Astrocyte (in vitro differentiated cells and primary cell): ENCODE data around the gene XYLT1. TPM values are rescaled to one million over a fixed set of nuclear protein-coding genes. Genes with fewer than 3 reads are reported as not detected.

ENCODE experiments used
- DNase-seq: peaks from one replicate; pipeline ENCODE4 v3.0.0-alpha.2; 2010; ENCODE audit warnings: low read depth
- FAIRE-seq: peaks from 2 replicates; lab custom pipeline; 2011; peaks lifted over from hg19 to GRCh38; lab: Jason Lieb, UNC
- H2AFZ ChIP-seq: 2 replicates; pipeline ENCODE4 v1.6.0; 2012; ENCODE audit warnings: low read depth, low read length, inconsistent platforms
- H3K27ac ChIP-seq: 2 replicates; pipeline ENCODE4 v1.5.1; 2011; ENCODE audit warnings: low read depth, low read length, inconsistent platforms
- H3K27me3 ChIP-seq: 2 replicates; pipeline ENCODE4 v1.6.0; 2011; ENCODE audit warnings: low read length, inconsistent platforms; ENCODE audit not compliant: insufficient read depth
- H3K36me3 ChIP-seq: 2 replicates; pipeline ENCODE4 v1.5.1; 2011; ENCODE audit warnings: low read length, inconsistent platforms; ENCODE audit not compliant: insufficient read depth
- H3K4me1 ChIP-seq: 2 replicates; pipeline ENCODE4 v1.5.1; 2011; ENCODE audit warnings: low read length, inconsistent platforms; ENCODE audit not compliant: insufficient read depth
- H3K4me2 ChIP-seq: 2 replicates; pipeline ENCODE4 v1.6.0; 2012; ENCODE audit warnings: low read length, inconsistent platforms
- H3K4me3 ChIP-seq: 2 replicates; pipeline ENCODE4 v1.5.1; 2011; ENCODE audit warnings: low read depth, mild to moderate bottlenecking, low read length, inconsistent platforms; ENCODE audit not compliant: insufficient read depth
- H3K79me2 ChIP-seq: 2 replicates; pipeline ENCODE4 v1.6.0; 2012; ENCODE audit warnings: mild to moderate bottlenecking, low read length, inconsistent platforms; ENCODE audit not compliant: insufficient read depth
- H3K9ac ChIP-seq: 2 replicates; pipeline ENCODE4 v1.6.0; 2012; ENCODE audit warnings: mild to moderate bottlenecking, low read length, inconsistent platforms
- H3K9me3 ChIP-seq: 2 replicates; pipeline ENCODE4 v1.5.1; 2012; ENCODE audit warnings: low read depth, mild to moderate bottlenecking, low read length, inconsistent platforms; ENCODE audit not compliant: insufficient read depth
- H4K20me1 ChIP-seq: 2 replicates; pipeline ENCODE4 v1.6.0; 2012; ENCODE audit warnings: low read length, inconsistent platforms; ENCODE audit not compliant: insufficient read depth
- H3K27ac Mint-ChIP-seq: one replicate; pipeline ENCODE4 v1.8.0; 2021; ENCODE audit warnings: mild to moderate bottlenecking, mixed read lengths; ENCODE audit not compliant: unreplicated experiment
- H3K27me3 Mint-ChIP-seq: one replicate; pipeline ENCODE4 v1.8.0; 2021; ENCODE audit warnings: low read depth, mixed read lengths; ENCODE audit not compliant: unreplicated experiment
- H3K36me3 Mint-ChIP-seq: one replicate; pipeline ENCODE4 v1.8.0; 2021; ENCODE audit warnings: low read depth, mixed read lengths; ENCODE audit not compliant: unreplicated experiment
- H3K4me1 Mint-ChIP-seq: one replicate; pipeline ENCODE4 v1.8.0; 2021; ENCODE audit warnings: low read depth, mixed read lengths; ENCODE audit not compliant: unreplicated experiment
- H3K4me3 Mint-ChIP-seq: one replicate; pipeline ENCODE4 v1.8.0; 2021; ENCODE audit warnings: mild to moderate bottlenecking, moderate library complexity, mixed read lengths; ENCODE audit not compliant: unreplicated experiment
- H3K9me3 Mint-ChIP-seq: one replicate; pipeline ENCODE4 v1.8.0; 2021; ENCODE audit warnings: mild to moderate bottlenecking, mixed read lengths; ENCODE audit not compliant: unreplicated experiment
- EZH2 ChIP-seq: IDR thresholded peaks from 2 replicates; pipeline ENCODE4 v1.6.1; 2012; ENCODE audit warnings: mild to moderate bottlenecking, low read length, inconsistent platforms; ENCODE audit not compliant: insufficient read depth
- total RNA-seq: library from RNA; stranded (reverse); gene quantifications from 2 replicates; pipeline ENCODE4 v1.2.1, GENCODE V29; 2021
- TF ChIP-seq, protein P1 (sequence below): IDR thresholded peaks from 2 replicates; pipeline ENCODE4 v1.5.1; 2011; ENCODE audit warnings: low read depth, mild to moderate bottlenecking, inconsistent platforms, low read length, moderate library complexity; ENCODE audit not compliant: insufficient read depth

XYLT1 gene
- total RNA-seq, 1 donor from 2014 or later = 22.9 TPM

DNA sequence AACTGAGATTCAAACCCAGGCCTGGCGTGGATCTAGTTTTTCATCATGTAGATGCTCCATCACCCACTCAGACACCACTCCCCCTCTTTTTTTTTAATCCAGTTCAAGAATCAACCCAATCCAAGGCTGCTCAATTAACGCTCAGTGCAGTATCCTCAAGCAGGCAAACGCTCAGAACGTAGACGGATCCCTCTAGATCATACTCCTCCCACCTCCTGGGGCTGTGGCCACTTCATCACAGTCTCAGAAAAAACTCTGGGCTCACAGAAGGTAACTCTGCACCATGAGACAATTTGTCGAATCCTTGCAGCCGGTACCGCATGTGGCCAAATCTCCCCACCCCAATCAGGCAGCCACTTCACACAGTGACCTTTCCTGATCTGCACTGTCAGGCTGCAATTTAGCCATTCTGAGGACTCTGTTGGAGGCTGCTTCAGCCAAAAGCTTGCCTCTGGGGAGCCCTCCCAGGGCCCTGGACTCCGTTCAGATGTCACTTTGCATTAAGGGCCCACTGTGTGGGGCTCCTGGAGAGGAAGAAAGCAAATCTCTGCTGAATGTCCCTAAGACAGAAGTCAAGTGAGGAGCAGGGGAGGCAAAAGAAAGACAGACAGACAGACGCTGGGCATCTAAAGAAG is 183.5 kb downstream of the XYLT1 start:
- H3K4me2 ChIP-seq = no peak overlapping the region
- H2AFZ ChIP-seq = no peak overlapping the region
- H3K9ac ChIP-seq = no peak overlapping the region
- peaks cover 98% of the 10 kb centered on the region for H4K20me1 ChIP-seq
- no peak overlapping the region for H3K27ac ChIP-seq
- Mint-ChIP-seq H3K4me1 (peaks cover 2% of the 10 kb centered on the region), H3K9me3 (no peaks in the 10 kb centered on the region), H3K4me3 (no peak overlapping the region), H3K27me3 (peaks cover 2% of the 10 kb centered on the region), H3K36me3 (no peaks in the 10 kb centered on the region), H3K27ac (no peak overlapping the region)
- FAIRE-seq = no peak
- no peak for DNase-seq
- TF ChIP-seq, protein P1, sequence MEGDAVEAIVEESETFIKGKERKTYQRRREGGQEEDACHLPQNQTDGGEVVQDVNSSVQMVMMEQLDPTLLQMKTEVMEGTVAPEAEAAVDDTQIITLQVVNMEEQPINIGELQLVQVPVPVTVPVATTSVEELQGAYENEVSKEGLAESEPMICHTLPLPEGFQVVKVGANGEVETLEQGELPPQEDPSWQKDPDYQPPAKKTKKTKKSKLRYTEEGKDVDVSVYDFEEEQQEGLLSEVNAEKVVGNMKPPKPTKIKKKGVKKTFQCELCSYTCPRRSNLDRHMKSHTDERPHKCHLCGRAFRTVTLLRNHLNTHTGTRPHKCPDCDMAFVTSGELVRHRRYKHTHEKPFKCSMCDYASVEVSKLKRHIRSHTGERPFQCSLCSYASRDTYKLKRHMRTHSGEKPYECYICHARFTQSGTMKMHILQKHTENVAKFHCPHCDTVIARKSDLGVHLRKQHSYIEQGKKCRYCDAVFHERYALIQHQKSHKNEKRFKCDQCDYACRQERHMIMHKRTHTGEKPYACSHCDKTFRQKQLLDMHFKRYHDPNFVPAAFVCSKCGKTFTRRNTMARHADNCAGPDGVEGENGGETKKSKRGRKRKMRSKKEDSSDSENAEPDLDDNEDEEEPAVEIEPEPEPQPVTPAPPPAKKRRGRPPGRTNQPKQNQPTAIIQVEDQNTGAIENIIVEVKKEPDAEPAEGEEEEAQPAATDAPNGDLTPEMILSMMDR = no peak
- no peaks in the 10 kb centered on the region for H3K36me3 ChIP-seq
- H3K4me3 ChIP-seq = no peak overlapping the region
- H3K79me2 ChIP-seq = peaks cover 81% of the 10 kb centered on the region
- H3K4me1 ChIP-seq = no peaks in the 10 kb centered on the region
- H3K9me3 ChIP-seq = no peaks in the 10 kb centered on the region
- no peaks in the 10 kb centered on the region for H3K27me3 ChIP-seq

DNA sequence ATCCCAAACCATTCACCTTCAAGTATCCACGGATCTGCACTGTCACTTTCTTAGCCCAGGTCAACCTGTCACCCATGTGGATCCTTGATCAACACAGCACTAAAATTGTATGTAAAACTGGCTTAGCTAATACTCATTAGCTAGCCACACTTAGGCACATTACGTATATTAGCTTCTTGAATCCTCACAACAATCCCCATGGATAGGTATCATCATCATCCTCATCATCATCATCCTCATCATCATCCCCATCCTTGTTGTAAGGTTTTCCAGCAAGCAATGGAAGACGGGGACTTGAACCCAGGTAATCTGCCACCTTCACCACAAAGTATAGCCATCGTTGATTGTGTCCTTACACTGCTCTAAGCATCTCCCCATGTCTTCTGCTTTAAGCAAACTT is 184.3 kb downstream of the XYLT1 start:
- no peak overlapping the region for H3K27ac ChIP-seq
- TF ChIP-seq, protein P1 = no peak
- no peak for TF ChIP-seq EZH2
- no peak overlapping the region for H3K27ac Mint-ChIP-seq
- DNase-seq (no peak), FAIRE-seq (no peak)
- H3K9me3 Mint-ChIP-seq = no peaks in the 10 kb centered on the region
- peaks cover 2% of the 10 kb centered on the region for H3K4me1 Mint-ChIP-seq
- no peaks in the 10 kb centered on the region for H3K36me3 Mint-ChIP-seq
- H3K36me3 ChIP-seq = no peaks in the 10 kb centered on the region
- H3K9me3 ChIP-seq = no peaks in the 10 kb centered on the region
- no peak overlapping the region for H3K4me3 ChIP-seq
- H3K9ac ChIP-seq = no peak overlapping the region
- no peak overlapping the region for H3K4me3 Mint-ChIP-seq
- H3K27me3 ChIP-seq = no peaks in the 10 kb centered on the region
- H3K79me2 ChIP-seq = peaks cover 84% of the 10 kb centered on the region
- no peak overlapping the region for H3K4me2 ChIP-seq
- no peaks in the 10 kb centered on the region for H3K4me1 ChIP-seq
- H3K27me3 Mint-ChIP-seq = peaks cover 2% of the 10 kb centered on the region
- H2AFZ ChIP-seq = no peak overlapping the region
- peaks cover 100% of the 10 kb centered on the region for H4K20me1 ChIP-seq

GRCh38 chr16:17283016-17283415 is 187.7 kb downstream of the XYLT1 start:
- no peaks in the 10 kb centered on the region for H3K36me3 ChIP-seq
- no peaks in the 10 kb centered on the region for H3K9me3 ChIP-seq
- FAIRE-seq (no peak), DNase-seq (no peak)
- Mint-ChIP-seq H3K27me3 (peaks cover 2% of the 10 kb centered on the region), H3K9me3 (no peaks in the 10 kb centered on the region), H3K4me3 (no peak overlapping the region), H3K36me3 (no peaks in the 10 kb centered on the region), H3K27ac (no peak overlapping the region), H3K4me1 (peaks cover 2% of the 10 kb centered on the region)
- H3K4me1 ChIP-seq = no peaks in the 10 kb centered on the region
- H3K27me3 ChIP-seq = no peaks in the 10 kb centered on the region
- TF ChIP-seq, protein P1 = no peak
- H3K4me2 ChIP-seq = no peak overlapping the region
- H4K20me1 ChIP-seq = peaks cover 97% of the 10 kb centered on the region
- no peak overlapping the region for H3K27ac ChIP-seq
- peaks cover 80% of the 10 kb centered on the region for H3K79me2 ChIP-seq
- no peak overlapping the region for H3K9ac ChIP-seq
- H2AFZ ChIP-seq = no peak overlapping the region
- H3K4me3 ChIP-seq = no peak overlapping the region
